ENCODE results near the gene HUNK.

- TF ChIP-seq CTCF (conservative IDR thresholded peaks at IDR 0.05) (no peak), EZH2 (IDR thresholded peaks at IDR 0.05; ENCODE audit: low read depth) (no peak)
These were observed 8.0 kb downstream of the HUNK start for GRCh38 chr21:31880816-31881215.

All from PC-9 (cell line).